T-cell (primary cell): Measurements from ENCODE around the gene C12orf50. TPM values are rescaled to one million over a fixed set of nuclear protein-coding genes. Genes with fewer than 3 reads are reported as not detected.

Experiments used
- ATAC-seq, 4 experiments: fragments of 200-7000 bp in 3 of 4; fragments of 150-1000 bp in 1 of 4; cut with Tn5 transposase; replicated peaks in 1 of 4; 1 replicate in 3 of 4; 2 replicates in 1 of 4; pipeline ENCODE4 v1.10.0; 2021; ENCODE audit warnings: moderate library complexity in 3 of 4, mild to moderate bottlenecking in 2 of 4, moderate number of reproducible peaks in 1 of 4
- CTCF ChIA-PET, 2 donors: fragments of 300-600 bp; sonication (Branson Sonifier 250); formaldehyde crosslinking; loops; one replicate each; lab custom pipeline; 2022; ENCODE audit warnings: antibody characterized with exemption in 2 of 2; lab: Charles Lee
- POLR2A ChIA-PET, 2 donors: fragments of 300-600 bp; sonication (Branson Sonifier 250); formaldehyde crosslinking; loops; one replicate each; lab custom pipeline; 2022; ENCODE audit warnings: antibody characterized with exemption in 2 of 2; lab: Charles Lee
- DNase-seq, 35 experiments: peaks; one replicate each; pipeline versions ENCODE4 v3.0.0 to v3.0.0-alpha.2; 2013 to 2023
- H3K27ac ChIP-seq: one replicate; pipeline ENCODE4 v1.5.1; 2013; ENCODE audit warnings: low read length
- H3K27me3 ChIP-seq, 2 experiments: replicated peaks in 1 of 2; 1 replicate in 1 of 2; 2 replicates in 1 of 2; pipeline versions ENCODE4 v1.6.1 to v1.7.0; 2013; ENCODE audit warnings: low read length in 1 of 2, mixed read lengths in 1 of 2; ENCODE audit not compliant: control insufficient read depth in 2 of 2, insufficient read depth in 2 of 2; ENCODE audit errors: extremely low read depth in 1 of 2
- H3K36me3 ChIP-seq, 2 donors: 1 replicate in 1 of 2; 2 replicates in 1 of 2; pipeline versions ENCODE4 v1.6.1 to v1.7.0; 2013; ENCODE audit warnings: low read length in 1 of 2; ENCODE audit not compliant: control insufficient read depth in 2 of 2, insufficient read depth in 1 of 2; ENCODE audit errors: extremely low read depth in 1 of 2
- H3K4me1 ChIP-seq, 2 experiments: 1 replicate in 1 of 2; 2 replicates in 1 of 2; pipeline versions ENCODE4 v1.6.1 to v1.7.0; 2013; ENCODE audit warnings: low read length in 2 of 2, mixed read lengths in 1 of 2; ENCODE audit not compliant: insufficient read depth in 2 of 2, control insufficient read depth in 1 of 2; ENCODE audit errors: extremely low read depth in 1 of 2
- H3K4me3 ChIP-seq, 2 donors: 1 replicate in 1 of 2; 2 replicates in 1 of 2; pipeline versions ENCODE4 v1.5.1 to v1.7.0; 2013; ENCODE audit warnings: mild to moderate bottlenecking in 2 of 2, low read length in 1 of 2, moderate library complexity in 1 of 2; ENCODE audit not compliant: control insufficient read depth in 1 of 2; ENCODE audit errors: extremely low read depth in 1 of 2
- H3K9me3 ChIP-seq: 2 replicates; pipeline ENCODE4 v1.7.0; 2013
- H3K27ac Mint-ChIP-seq, 2 donors: one replicate each; pipeline ENCODE4 v1.8.0; 2020 to 2021; ENCODE audit warnings: mild to moderate bottlenecking in 2 of 2, mixed read lengths in 2 of 2
- H3K27me3 Mint-ChIP-seq, 2 donors: one replicate each; pipeline ENCODE4 v1.8.0; 2021 to 2022; ENCODE audit warnings: mixed read lengths in 2 of 2
- H3K36me3 Mint-ChIP-seq: one replicate; pipeline ENCODE4 v1.8.0; 2021; ENCODE audit warnings: mixed read lengths
- H3K4me1 Mint-ChIP-seq, 3 donors: one replicate each; pipeline ENCODE4 v1.8.0; 2020 to 2022; ENCODE audit warnings: mixed read lengths in 3 of 3, mild to moderate bottlenecking in 1 of 3
- H3K4me3 Mint-ChIP-seq, 3 donors: one replicate each; pipeline ENCODE4 v1.8.0; 2020 to 2022; ENCODE audit warnings: mild to moderate bottlenecking in 3 of 3, mixed read lengths in 3 of 3, moderate library complexity in 3 of 3
- H3K9me3 Mint-ChIP-seq, 3 donors: one replicate each; pipeline ENCODE4 v1.8.0; 2020 to 2022; ENCODE audit warnings: mixed read lengths in 3 of 3
- WGBS: methylation state at CpG from one replicate; pipeline ENCODE4 v1.1.5; 2013; ENCODE audit warnings: missing lambda C conversion rate; ENCODE audit not compliant: insufficient coverage; 5-methylcytosine and 5-hydroxymethylcytosine counted together
- total RNA-seq, 35 experiments: library from RNA in 6 of 35; stranded (reverse) in 6 of 35; fragments of 120-200 nt in 1 of 35; gene quantifications; one replicate each; pipeline versions ENCODE4 v1.2.1 to v1.2.4 and lab custom pipeline; 2013 to 2026

The C12orf50 gene
- total RNA-seq, 5 donors from 2014 or later (not counting 1 experiment from before 2014, with no cell fraction given): 0.07 to 0.15 (median 0.10) TPM; not detected in 1

DNA sequence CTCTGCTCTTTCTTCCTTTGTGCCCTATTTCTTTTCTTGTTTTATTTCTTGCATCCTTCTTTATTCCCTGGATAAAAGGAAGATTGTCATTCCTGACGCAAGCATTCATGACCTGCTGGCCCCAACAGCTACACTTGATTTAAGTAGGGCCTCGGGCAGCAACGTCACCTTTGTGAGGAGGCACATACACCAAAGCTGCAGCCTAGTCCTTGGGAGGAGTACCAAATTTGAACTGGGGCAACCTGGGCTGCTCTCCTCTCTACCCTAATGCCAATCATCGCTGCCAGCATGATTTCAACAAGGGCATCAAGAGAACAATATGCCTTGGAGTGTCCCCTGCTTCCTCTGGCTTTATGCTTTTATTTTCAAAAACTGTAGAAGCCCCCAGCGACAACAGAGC lies 76.4 kb downstream of the C12orf50 start:
- DNase-seq: no peak
- Mint-ChIP-seq H3K4me1 (no peaks in the 10 kb centered on the region), H3K27ac (no peak overlapping the region), H3K4me3 (no peak overlapping the region), H3K27me3 (no peaks in the 10 kb centered on the region), H3K36me3 (no peaks in the 10 kb centered on the region), H3K9me3 (peaks cover 0 to 8% (median 0%) of the 10 kb centered on the region in 3 donors)
- ATAC-seq: no peak
- POLR2A ChIA-PET: interaction anchor here in 1 of 2 donors (0.7 kb wide), 1 partner anchor 88 kb away, joined by 3 read pairs; no protein-coding TSS in a partner anchor
- Histone ChIP-seq H3K9me3 (no peaks in the 10 kb centered on the region), H3K4me3 (no peak overlapping the region), H3K4me1 (no peaks in the 10 kb centered on the region), H3K27ac (no peak overlapping the region), H3K27me3 (no peaks in the 10 kb centered on the region), H3K36me3 (no peaks in the 10 kb centered on the region)
- CTCF ChIA-PET: no interaction called here
- 67% methylated on average over 4 of the region's 5 CpGs for WGBS

- ATAC-seq: no peak
- H3K9me3 Mint-ChIP-seq: peaks cover 0 to 8% (median 0%) of the 10 kb centered on the region in 3 donors
- no peak overlapping the region for H3K4me3 ChIP-seq
- CTCF ChIA-PET: no interaction called here
- no peaks in the 10 kb centered on the region for H3K4me1 Mint-ChIP-seq
- H3K9me3 ChIP-seq: no peaks in the 10 kb centered on the region
- no peak overlapping the region for H3K27ac Mint-ChIP-seq
- H3K36me3 ChIP-seq: no peaks in the 10 kb centered on the region
- H3K4me3 Mint-ChIP-seq: no peak overlapping the region
- WGBS: no CpG with 5 or more reads among the region's 2 CpGs
- POLR2A ChIA-PET: interaction anchor here in 1 of 2 donors (0.7 kb wide), 1 partner anchor 88 kb away, joined by 3 read pairs; no protein-coding TSS in a partner anchor
- DNase-seq: no peak
- no peaks in the 10 kb centered on the region for H3K36me3 Mint-ChIP-seq
- H3K4me1 ChIP-seq: no peaks in the 10 kb centered on the region
- no peak overlapping the region for H3K27ac ChIP-seq
- H3K27me3 ChIP-seq: no peaks in the 10 kb centered on the region
- no peaks in the 10 kb centered on the region for H3K27me3 Mint-ChIP-seq
These were observed 77.0 kb downstream of the C12orf50 start for GRCh38 chr12:87952223-87952622.

DNA sequence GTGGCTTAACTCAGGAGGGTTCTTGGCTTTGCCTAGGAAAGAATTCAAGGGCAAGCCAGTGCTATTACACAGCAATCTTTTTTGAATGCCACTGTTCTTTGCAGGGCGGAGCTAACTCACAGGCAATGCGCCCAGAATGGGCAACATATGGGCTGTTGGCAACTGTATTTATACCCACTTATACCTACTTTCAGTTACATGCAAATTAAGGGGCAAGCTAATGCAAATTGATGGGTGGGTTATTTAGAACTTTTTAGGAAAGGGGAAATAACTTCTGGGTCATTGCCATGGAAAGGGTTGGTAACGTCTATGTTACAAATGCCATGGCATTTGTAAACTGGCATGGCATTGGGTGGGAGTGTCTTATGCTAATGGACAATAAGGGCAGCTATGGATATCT lies 85.4 kb downstream of the C12orf50 start:
- H3K27ac Mint-ChIP-seq: no peak overlapping the region
- H3K36me3 Mint-ChIP-seq: no peaks in the 10 kb centered on the region
- no peaks in the 10 kb centered on the region for H3K27me3 Mint-ChIP-seq
- H3K4me1 Mint-ChIP-seq: no peaks in the 10 kb centered on the region
- H3K9me3 ChIP-seq: no peaks in the 10 kb centered on the region
- no peak overlapping the region for H3K4me3 Mint-ChIP-seq
- no peak overlapping the region for H3K4me3 ChIP-seq
- no peak for ATAC-seq
- WGBS: 100% methylated on average over 1 of the region's 3 CpGs
- no peaks in the 10 kb centered on the region for H3K36me3 ChIP-seq
- ChIA-PET POLR2A (no interaction called here), CTCF (interaction anchor here in 1 of 2 donors (0.6 to 0.7 kb wide), 2 partner anchors 12 to 155 kb away, joined by 3 read pairs; no protein-coding TSS in a partner anchor)
- H3K4me1 ChIP-seq: no peaks in the 10 kb centered on the region
- no peak for DNase-seq
- no peaks in the 10 kb centered on the region for H3K27me3 ChIP-seq
- H3K27ac ChIP-seq: no peak overlapping the region
- peaks cover 0 to 4% (median 0%) of the 10 kb centered on the region in 3 donors for H3K9me3 Mint-ChIP-seq

- Histone ChIP-seq H3K27ac (no peak overlapping the region), H3K36me3 (no peaks in the 10 kb centered on the region), H3K9me3 (no peaks in the 10 kb centered on the region), H3K4me1 (no peaks in the 10 kb centered on the region), H3K27me3 (no peaks in the 10 kb centered on the region), H3K4me3 (no peak overlapping the region)
- H3K4me1 Mint-ChIP-seq: no peaks in the 10 kb centered on the region
- POLR2A ChIA-PET: no interaction called here
- CTCF ChIA-PET: no interaction called here
- H3K36me3 Mint-ChIP-seq: no peaks in the 10 kb centered on the region
- H3K27ac Mint-ChIP-seq: no peak overlapping the region
- DNase-seq (no peak), ATAC-seq (no peak)
- H3K9me3 Mint-ChIP-seq: peaks cover 0 to 4% (median 0%) of the 10 kb centered on the region in 3 donors
- WGBS: no CpG with 5 or more reads among the region's 1 CpG
- no peak overlapping the region for H3K4me3 Mint-ChIP-seq
- H3K27me3 Mint-ChIP-seq: no peaks in the 10 kb centered on the region
These were observed 86.2 kb downstream of the C12orf50 start for GRCh38 chr12:87943023-87943422.

- no peaks in the 10 kb centered on the region for H3K36me3 Mint-ChIP-seq
- CTCF ChIA-PET: interaction anchor here in 1 of 2 donors (0.7 kb wide), 1 partner anchor 199 kb away, joined by 3 read pairs; no protein-coding TSS in a partner anchor
- no peak for DNase-seq
- Histone ChIP-seq H3K4me3 (no peak overlapping the region), H3K4me1 (no peaks in the 10 kb centered on the region), H3K27ac (no peak overlapping the region), H3K9me3 (no peaks in the 10 kb centered on the region), H3K27me3 (no peaks in the 10 kb centered on the region), H3K36me3 (no peaks in the 10 kb centered on the region)
- H3K9me3 Mint-ChIP-seq: peaks cover 3 to 5% (median 4%) of the 10 kb centered on the region in 3 donors
- H3K4me3 Mint-ChIP-seq: no peak overlapping the region
- ATAC-seq: no peak
- H3K27me3 Mint-ChIP-seq: no peaks in the 10 kb centered on the region
- POLR2A ChIA-PET: no interaction called here
- no peaks in the 10 kb centered on the region for H3K4me1 Mint-ChIP-seq
- H3K27ac Mint-ChIP-seq: no peak overlapping the region
These were observed 90.0 kb downstream of the C12orf50 start for GRCh38 chr12:87939182-87939581.

- no peak overlapping the region for H3K27ac ChIP-seq
- Mint-ChIP-seq H3K36me3 (no peaks in the 10 kb centered on the region), H3K27me3 (peaks cover 0 to 7% of the 10 kb centered on the region in 2 donors), H3K4me3 (no peak overlapping the region), H3K27ac (no peak overlapping the region), H3K9me3 (peaks cover 3 to 5% (median 4%) of the 10 kb centered on the region in 3 donors), H3K4me1 (no peaks in the 10 kb centered on the region)
- DNase-seq (no peak), ATAC-seq (no peak)
- POLR2A ChIA-PET: no interaction called here
- H3K36me3 ChIP-seq: no peaks in the 10 kb centered on the region
- H3K27me3 ChIP-seq: no peaks in the 10 kb centered on the region
- no peaks in the 10 kb centered on the region for H3K9me3 ChIP-seq
- H3K4me3 ChIP-seq: no peak overlapping the region
- no peaks in the 10 kb centered on the region for H3K4me1 ChIP-seq
- CTCF ChIA-PET: no interaction called here
These were observed 94.0 kb downstream of the C12orf50 start for GRCh38 chr12:87935216-87935615.

DNA sequence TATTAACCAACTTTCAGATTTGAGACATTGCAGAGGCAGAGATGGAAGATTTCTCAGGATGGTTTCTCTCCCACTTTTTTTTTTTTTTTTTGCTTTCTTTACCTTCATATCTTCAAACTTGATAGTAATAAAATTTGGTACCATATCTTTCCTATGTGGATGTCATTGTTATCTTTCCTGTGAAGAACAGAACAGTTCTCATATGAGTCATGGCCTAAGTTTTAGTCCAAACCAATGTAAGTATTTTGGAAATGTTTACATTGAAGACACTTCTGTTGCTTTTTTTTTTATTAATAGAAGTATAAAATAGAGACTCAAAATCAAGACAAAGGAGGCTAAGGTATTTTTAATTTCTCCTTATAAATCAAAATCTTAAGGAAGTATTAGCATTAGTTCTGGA lies 95.2 kb downstream of the C12orf50 start:
- ATAC-seq: no peak
- H3K36me3 Mint-ChIP-seq: no peaks in the 10 kb centered on the region
- H3K4me3 Mint-ChIP-seq: no peak overlapping the region
- Histone ChIP-seq H3K9me3 (no peaks in the 10 kb centered on the region), H3K4me1 (no peaks in the 10 kb centered on the region), H3K4me3 (no peak overlapping the region), H3K27me3 (no peaks in the 10 kb centered on the region), H3K27ac (no peak overlapping the region), H3K36me3 (no peaks in the 10 kb centered on the region)
- peaks cover 3 to 5% (median 4%) of the 10 kb centered on the region in 3 donors for H3K9me3 Mint-ChIP-seq
- peaks cover 0 to 7% of the 10 kb centered on the region in 2 donors for H3K27me3 Mint-ChIP-seq
- DNase-seq: no peak
- H3K4me1 Mint-ChIP-seq: no peaks in the 10 kb centered on the region
- ChIA-PET POLR2A (no interaction called here), CTCF (interaction anchor here (0.5 to 0.7 kb wide), 2 partner anchors 369 to 856 kb away, joined by 6 to 7 read pairs; no protein-coding TSS in a partner anchor)
- no peak overlapping the region for H3K27ac Mint-ChIP-seq
